ENCODE data around the gene ARHGAP25.

- TF ChIP-seq POLR2A (IDR thresholded peaks at IDR 0.05; ENCODE audit: low read depth, low read length) (no peak), POLR2AphosphoS5 (IDR thresholded peaks at IDR 0.05; ENCODE audit: low read depth, low read length) (no peak), TAF1 (IDR thresholded peaks at IDR 0.05; ENCODE audit: borderline replicate concordance, low read depth, low read length) (no peak)
These were observed 3.1 kb downstream of the ARHGAP25 start for GRCh38 chr2:68737711-68738110.

All from GM12892 (cell line).